T1000 (cell line): ENCODE data around the gene ATP11A.

Experiments used
- DNase-seq: peaks from one replicate; lab custom pipeline; 2025; ENCODE audit warnings: mixed read lengths; lab: John Stamatoyannopoulos, UW

Gene ATP11A

DNA sequence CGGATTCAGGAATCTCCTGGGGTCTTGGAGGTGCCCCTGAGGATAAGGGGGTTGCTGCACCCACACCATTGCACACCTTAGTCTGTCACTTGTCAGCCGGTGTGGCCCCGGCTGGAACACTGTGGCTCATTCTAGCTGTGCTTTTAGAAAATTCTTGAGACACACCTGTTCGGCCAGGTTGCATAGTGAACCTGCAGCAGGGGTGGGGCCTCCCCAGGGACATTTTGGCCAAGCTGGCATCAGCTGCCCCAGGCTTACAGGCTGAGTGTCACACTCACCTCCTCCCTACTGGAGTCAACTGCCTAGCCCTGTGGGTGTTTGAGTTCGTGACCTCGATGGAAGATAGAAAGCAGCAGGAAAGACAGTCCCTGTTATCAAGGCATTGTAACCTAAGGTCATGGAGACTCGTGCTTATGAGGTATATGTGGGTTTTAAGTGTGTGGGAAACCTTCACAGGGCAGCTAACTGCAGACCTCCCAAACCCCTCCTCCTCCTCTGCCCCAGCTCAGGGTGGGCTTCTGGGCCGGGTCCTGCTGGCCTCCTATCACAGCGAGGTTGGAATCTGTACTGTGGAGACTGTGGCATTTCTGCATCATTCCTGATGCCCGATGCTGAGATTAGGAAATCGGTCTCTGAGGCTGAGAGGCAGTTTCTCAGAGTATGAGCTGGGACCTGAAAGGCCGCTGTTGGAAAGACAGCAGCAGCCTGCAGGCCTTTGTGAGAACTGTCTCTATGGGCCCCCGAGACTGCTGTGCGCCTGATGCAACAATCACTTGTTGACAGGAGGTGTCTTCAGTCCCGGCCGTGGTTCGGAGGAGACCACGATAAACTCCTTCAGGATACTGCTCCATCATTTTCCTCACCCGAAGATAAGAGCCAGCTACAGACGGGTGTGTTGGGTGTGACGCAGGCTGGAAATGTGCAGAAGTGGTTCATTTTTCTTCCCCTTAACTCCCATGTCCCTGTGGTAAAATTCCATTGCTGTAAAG is 72.2 kb downstream of the ATP11A start:
- no peak for DNase-seq

GRCh38 chr13:112762690-112763080 is 72.8 kb downstream of the ATP11A start:
- DNase-seq: no peak

DNA sequence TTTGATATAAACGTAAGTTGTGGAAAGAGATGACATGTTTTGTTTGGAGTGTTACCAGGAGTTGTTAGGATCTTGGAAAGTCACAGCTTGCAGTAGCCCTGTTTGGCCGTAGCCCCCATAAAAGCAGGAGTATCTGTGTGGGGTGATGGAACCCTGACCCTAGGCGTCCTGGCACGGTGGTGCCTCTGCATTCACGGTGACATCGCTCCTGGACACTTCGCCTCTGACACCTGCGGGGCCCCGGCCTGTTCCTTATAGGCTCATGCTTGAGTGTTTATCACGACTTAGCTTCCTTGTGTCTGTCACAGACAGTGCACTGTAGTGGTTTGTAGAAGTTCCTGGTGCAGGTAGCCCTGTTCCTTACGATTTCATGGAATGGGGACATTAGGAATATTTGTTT is 74.2 kb downstream of the ATP11A start:
- DNase-seq: no peak

GRCh38 chr13:112764864-112765561 is 75.2 kb downstream of the ATP11A start:
- DNase-seq: no peak

GRCh38 chr13:112765731-112766130 is 75.9 kb downstream of the ATP11A start:
- DNase-seq: no peak

GRCh38 chr13:112766336-112766735 is 76.5 kb downstream of the ATP11A start:
- DNase-seq: no peak

DNA sequence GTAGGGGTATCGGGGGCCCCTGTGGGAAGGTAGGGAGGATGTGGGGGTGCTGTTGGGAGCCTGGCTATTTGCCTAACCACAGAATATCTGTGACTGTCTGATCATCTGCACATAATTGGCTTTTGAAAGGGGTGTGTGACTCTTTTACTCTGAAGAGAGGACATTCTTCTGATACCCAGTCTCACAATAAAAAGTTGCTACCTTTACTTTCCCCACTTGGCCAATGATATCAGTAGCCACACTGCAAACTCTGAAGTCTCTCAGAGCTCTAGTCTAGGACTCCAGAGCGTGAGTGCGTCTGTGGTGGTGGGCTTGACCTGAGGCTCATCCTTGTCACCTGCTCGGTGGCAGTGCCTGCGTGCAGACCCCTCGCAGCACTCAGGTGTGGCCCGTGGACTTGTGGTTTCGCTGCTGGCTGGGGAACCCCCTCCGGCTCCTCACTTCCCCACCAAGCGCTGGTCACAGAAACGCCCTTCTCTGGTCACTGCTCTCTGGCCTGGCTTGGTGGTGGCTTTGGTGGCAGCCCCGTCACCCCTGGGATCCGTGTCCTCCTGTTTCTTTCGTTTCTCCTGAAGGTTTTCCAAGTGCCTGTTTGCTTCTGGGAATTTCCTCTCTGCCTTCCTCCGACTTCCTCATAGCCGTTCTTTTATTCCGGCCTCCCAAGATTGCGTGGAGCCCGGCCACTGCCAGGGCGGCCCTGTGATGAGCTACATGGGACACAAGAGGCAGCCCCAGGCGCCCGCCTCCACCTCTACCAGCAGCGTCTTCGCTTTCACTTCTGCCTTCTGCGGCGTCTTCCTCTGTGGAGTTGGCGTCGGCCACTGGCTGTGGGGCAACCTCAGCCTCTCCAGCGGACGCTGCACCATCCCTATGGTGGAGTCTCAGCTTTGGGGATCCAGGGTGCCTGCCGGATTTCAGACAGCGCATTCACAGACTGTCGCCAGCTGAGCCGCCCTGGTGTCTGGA is 78.0 kb downstream of the ATP11A start:
- DNase-seq: no peak

DNA sequence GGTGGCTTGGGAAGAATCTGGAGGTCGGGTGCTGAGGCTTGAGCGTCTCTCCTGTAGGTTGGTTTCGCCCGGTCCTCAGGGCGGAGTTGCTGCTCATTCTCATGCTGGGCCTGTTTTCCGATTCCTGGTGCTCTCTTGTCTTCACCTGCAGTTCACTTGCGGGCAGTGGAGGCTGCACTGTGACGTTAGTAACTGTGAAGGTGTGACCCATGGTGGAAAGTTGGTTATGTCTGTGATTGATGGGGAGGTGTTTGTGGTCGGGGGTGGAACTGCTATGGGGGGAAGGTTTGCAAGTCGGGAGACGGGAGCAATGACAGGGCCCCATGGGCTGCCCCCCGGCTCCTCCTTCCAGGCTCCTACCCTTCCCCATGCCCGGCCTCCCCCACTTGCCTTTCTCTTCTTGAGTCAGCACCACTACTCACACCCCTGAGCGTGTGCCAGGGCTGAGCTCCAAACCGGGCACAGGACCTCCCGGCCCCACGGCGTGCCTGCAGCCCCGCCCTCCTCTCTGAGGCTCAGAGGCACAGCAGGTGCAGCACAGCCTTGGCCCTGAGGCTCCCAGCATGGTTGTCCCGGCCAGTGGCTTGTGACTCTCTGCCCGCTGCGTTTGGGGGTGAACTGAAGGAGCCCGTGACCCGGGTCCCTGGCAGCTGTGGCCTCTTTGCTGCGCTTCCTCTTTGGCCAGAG is 79.1 kb downstream of the ATP11A start:
- DNase-seq: no peak

DNA sequence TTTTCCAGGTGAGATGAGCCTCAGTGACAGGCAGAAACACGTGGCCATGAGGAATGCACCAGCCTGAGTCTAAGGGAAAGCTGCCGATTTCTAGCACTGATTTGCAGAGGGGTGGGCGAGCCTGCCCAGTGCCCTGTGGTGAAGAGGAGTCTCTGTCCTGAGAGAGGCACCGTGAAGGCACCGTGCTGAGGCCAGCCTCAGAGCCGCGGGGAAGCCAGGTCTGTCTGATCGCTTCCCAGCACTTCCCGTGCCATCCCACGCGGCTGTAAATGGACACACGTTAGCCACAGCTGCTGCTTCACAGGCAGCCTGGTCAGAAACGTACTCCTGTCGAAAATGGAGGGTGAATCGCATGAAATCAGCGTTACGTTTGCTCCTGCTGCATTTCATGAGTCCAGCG is 79.8 kb downstream of the ATP11A start:
- DNase-seq: no peak

DNA sequence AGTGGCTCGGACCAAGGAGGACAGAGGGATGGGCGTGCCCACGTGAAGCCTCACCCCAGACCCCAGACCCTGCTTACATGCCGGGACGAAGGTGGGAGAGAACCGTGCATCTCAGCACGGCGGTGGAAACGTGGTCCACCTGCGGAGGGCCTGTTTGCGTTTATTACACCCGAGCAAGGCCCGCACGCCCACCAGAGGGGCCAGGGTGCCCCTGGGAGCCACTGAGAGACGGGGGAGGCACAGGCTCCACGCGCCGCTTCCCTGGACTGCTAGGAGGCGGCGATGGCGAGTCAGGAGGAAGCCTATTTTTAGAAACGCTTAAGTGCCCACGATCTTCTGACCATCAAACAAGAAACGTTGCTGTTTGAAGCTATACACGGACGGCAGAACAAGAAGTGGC is 80.7 kb downstream of the ATP11A start:
- no peak for DNase-seq

DNA sequence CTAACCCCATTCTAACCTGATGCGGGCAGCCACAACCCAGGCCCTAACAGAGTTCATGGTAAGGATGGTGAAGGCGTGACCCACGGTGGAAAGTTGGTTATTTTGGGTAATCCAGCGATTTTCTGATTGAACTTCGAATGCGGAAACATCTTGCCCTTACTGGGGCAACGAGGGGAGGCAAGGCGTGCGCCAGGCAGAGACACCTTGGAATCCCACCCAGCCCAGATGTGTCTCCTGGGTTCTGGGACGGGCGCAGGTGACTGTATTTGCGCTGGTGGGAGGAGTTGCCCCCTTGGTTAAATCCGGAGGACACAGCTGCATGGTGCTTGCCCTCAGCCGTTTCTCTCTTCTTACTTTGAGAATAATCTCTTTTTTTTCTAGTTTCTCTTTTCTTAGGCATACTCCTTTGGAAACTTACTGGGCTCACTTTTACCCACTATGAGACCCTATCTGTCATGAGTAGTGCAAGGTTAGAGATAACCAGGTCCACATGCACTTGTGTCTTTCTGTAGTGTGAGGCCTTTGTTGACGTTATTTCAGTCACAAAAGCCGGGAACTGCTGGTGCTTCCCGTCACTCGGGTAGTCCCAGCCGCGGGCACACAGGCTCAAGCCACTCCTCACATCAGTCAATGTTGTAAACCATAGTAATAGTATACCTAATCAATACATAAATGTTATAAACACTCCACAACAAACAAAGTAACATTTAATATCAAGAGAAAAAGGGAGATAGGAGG is 81.5 kb downstream of the ATP11A start:
- no peak for DNase-seq

DNA sequence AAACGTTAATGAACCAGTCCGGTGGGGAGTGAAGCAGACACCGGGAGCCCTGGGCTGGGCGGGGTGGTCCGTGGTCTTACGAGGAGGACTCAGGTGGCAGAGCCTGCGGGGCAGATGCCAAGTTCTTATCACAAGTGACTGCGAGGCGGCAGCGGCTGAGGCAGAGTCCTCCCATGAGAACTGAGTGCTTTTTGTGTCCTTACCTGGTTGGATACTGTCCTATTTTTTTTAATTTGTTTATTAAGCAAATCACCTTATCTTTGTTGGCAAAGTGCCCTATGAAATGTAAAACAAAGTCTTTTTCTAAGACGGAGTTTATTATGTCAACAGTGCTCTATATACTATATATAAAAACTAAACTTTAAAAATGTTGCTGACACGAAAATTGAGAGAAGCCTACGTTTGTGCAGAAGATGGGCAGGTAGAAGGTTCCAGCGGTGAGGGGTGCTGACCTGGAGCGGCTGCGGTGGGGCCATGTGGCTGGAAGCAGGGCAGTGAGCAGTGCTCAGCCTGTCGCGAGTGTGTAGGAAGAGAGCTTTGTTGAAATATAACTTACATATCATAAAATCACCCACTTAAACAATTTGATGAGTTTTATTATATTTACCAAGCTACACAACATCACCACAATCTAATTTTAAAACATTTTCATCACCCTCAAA is 82.2 kb downstream of the ATP11A start:
- no peak for DNase-seq

- DNase-seq: no peak
Observed at GRCh38 chr13:112772539-112772909, 82.7 kb downstream of the ATP11A start.

- DNase-seq: no peak
Observed at GRCh38 chr13:112772929-112773328, 83.1 kb downstream of the ATP11A start.

- DNase-seq: no peak
Observed at GRCh38 chr13:112773601-112774447, 84.0 kb downstream of the ATP11A start.

GRCh38 chr13:112774448-112774792 is 84.6 kb downstream of the ATP11A start:
- no peak for DNase-seq

- DNase-seq: no peak
Observed at GRCh38 chr13:112774829-112775565, 85.2 kb downstream of the ATP11A start.

DNA sequence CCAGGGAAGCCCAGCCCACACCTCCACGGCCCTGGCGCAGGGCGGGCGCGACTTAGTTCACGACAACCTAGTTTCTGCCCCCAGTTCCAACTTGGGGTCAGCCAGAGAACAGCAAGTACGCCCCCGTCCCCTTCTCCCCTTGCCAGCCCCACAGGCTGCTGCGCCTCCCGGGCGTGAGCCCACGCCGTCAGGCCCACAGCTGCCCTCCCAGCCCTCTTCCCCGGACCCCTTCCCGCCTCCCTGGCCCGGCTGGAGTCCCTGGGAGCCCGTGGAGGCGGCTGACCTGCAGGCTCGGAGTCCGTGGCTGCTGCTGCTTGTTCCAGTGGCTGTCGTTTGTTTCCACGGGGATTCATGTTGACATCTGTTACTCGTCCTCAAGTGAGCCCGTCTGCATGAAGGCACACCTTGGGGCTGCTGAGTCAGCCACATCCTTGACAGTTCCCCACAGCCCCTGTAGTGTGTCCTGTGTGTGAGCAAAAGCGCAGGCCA is 86.0 kb downstream of the ATP11A start:
- no peak for DNase-seq
